WTC11 (cell line): ENCODE data around the gene TMEM25. TPM values are rescaled to one million over a fixed set of nuclear protein-coding genes. Genes with fewer than 3 reads are reported as not detected.

Experiments used
- ATAC-seq: fragments of 200-7000 bp; cut with Tn5 transposase; 2 replicates; pipeline ENCODE4 v1.10.0; 2021; ENCODE audit warnings: mild to moderate bottlenecking, moderate library complexity
- CTCF ChIA-PET: fragments of 300-600 bp; sonication (Branson Sonifier 250); formaldehyde crosslinking; loops from one replicate; lab custom pipeline; 2021; ENCODE audit warnings: antibody characterized with exemption; lab: Charles Lee
- POLR2A ChIA-PET: fragments of 350-600 bp; sonication (Branson Sonifier 250); formaldehyde crosslinking; loops from one replicate; lab custom pipeline; 2021; ENCODE audit warnings: antibody characterized with exemption; lab: Charles Lee
- DNase-seq: peaks from one replicate; pipeline ENCODE4 v3.0.0; 2021; ENCODE audit warnings: low spot score
- H3K27ac Mint-ChIP-seq: 2 replicates; pipeline ENCODE4 v1.8.0; 2021; ENCODE audit warnings: mixed read lengths
- H3K27me3 Mint-ChIP-seq: 2 replicates; pipeline ENCODE4 v1.8.0; 2021; ENCODE audit warnings: low read depth, mild to moderate bottlenecking, moderate library complexity, mixed read lengths
- H3K36me3 Mint-ChIP-seq: 2 replicates; pipeline ENCODE4 v1.8.0; 2021; ENCODE audit warnings: mixed read lengths
- H3K4me1 Mint-ChIP-seq: 2 replicates; pipeline ENCODE4 v1.8.0; 2022; ENCODE audit warnings: mixed read lengths
- H3K4me3 Mint-ChIP-seq: 2 replicates; pipeline ENCODE4 v1.8.0; 2021; ENCODE audit warnings: mild to moderate bottlenecking, moderate library complexity, mixed read lengths
- H3K9me3 Mint-ChIP-seq: 2 replicates; pipeline ENCODE4 v1.8.0; 2021; ENCODE audit warnings: mixed read lengths
- ARID4B ChIP-seq: sonication (generic); formaldehyde crosslinking; IDR thresholded peaks from 2 replicates; pipeline ENCODE4 v1.8.0; 2023; ENCODE audit warnings: missing genetic modification reagents, mild to moderate bottlenecking, borderline replicate concordance
- ATF6 ChIP-seq: sonication (generic); formaldehyde crosslinking; IDR thresholded peaks from 2 replicates; pipeline ENCODE4 v1.8.1; 2023; ENCODE audit warnings: mild to moderate bottlenecking, missing genetic modification reagents
- CREM ChIP-seq: sonication (generic); formaldehyde crosslinking; IDR thresholded peaks from 2 replicates; pipeline ENCODE4 v1.8.1; 2022; ENCODE audit warnings: mild to moderate bottlenecking, missing genetic modification reagents, moderate library complexity
- E2F4 ChIP-seq: sonication (generic); formaldehyde crosslinking; IDR thresholded peaks from 2 replicates; pipeline ENCODE4 v1.8.1; 2022; ENCODE audit warnings: low read depth, mild to moderate bottlenecking, moderate library complexity, missing genetic modification reagents, borderline replicate concordance
- EMX1 ChIP-seq: fragments of 250-450 bp; sonication (Bioruptor Pico); IDR thresholded peaks from 2 replicates; pipeline ENCODE4 v1.8.0; 2021; ENCODE audit warnings: mild to moderate bottlenecking
- ERG ChIP-seq: fragments of 250-450 bp; sonication (Bioruptor Pico); IDR thresholded peaks from 2 replicates; pipeline ENCODE4 v1.8.0; 2021; ENCODE audit warnings: mild to moderate bottlenecking
- GTF2I ChIP-seq: fragments of 250-450 bp; sonication (Bioruptor Pico); conservative IDR thresholded peaks from 2 replicates; pipeline ENCODE4 v1.4.0; 2021; ENCODE audit warnings: mild to moderate bottlenecking
- HMGXB4 ChIP-seq: sonication (generic); formaldehyde crosslinking; IDR thresholded peaks from 2 replicates; pipeline ENCODE4 v1.8.1; 2023; ENCODE audit warnings: mild to moderate bottlenecking, moderate library complexity, missing genetic modification reagents
- MAX ChIP-seq: sonication (generic); formaldehyde crosslinking; IDR thresholded peaks from 2 replicates; pipeline ENCODE4 v1.8.0; 2022; ENCODE audit warnings: mild to moderate bottlenecking, missing genetic modification reagents
- MLX ChIP-seq: sonication (generic); formaldehyde crosslinking; IDR thresholded peaks from 2 replicates; pipeline ENCODE4 v1.8.1; 2023; ENCODE audit warnings: mild to moderate bottlenecking, missing genetic modification reagents, moderate library complexity
- NFE2L1 ChIP-seq: sonication (generic); formaldehyde crosslinking; IDR thresholded peaks from 2 replicates; pipeline ENCODE4 v1.8.1; 2023; ENCODE audit warnings: missing genetic modification reagents
- NFYB ChIP-seq: sonication (generic); formaldehyde crosslinking; conservative IDR thresholded peaks from 2 replicates; pipeline ENCODE4 v1.8.0; 2022; ENCODE audit warnings: low read depth, missing genetic modification reagents
- NR3C1 ChIP-seq: sonication (generic); formaldehyde crosslinking; conservative IDR thresholded peaks from 2 replicates; pipeline ENCODE4 v1.8.1; 2023; ENCODE audit warnings: low read depth, mild to moderate bottlenecking, missing genetic modification reagents
- OVOL2 ChIP-seq: fragments of 250-450 bp; sonication (Bioruptor Pico); IDR thresholded peaks from 2 replicates; pipeline ENCODE4 v1.9.0; 2021; ENCODE audit warnings: mild to moderate bottlenecking, borderline replicate concordance
- SMAD3 ChIP-seq: sonication (generic); formaldehyde crosslinking; IDR thresholded peaks from 2 replicates; pipeline ENCODE4 v1.8.0; 2022; ENCODE audit warnings: missing genetic modification reagents, mild to moderate bottlenecking, borderline replicate concordance
- TCF7 ChIP-seq: sonication (generic); formaldehyde crosslinking; IDR thresholded peaks from 2 replicates; pipeline ENCODE4 v1.8.0; 2022; ENCODE audit warnings: mild to moderate bottlenecking, low read depth, missing genetic modification reagents, moderate library complexity
- ZNF138 ChIP-seq: sonication (generic); formaldehyde crosslinking; conservative IDR thresholded peaks from 2 replicates; pipeline ENCODE4 v1.8.1; 2022; ENCODE audit warnings: mild to moderate bottlenecking, moderate library complexity, missing genetic modification reagents
- ZNF219 ChIP-seq: sonication (generic); formaldehyde crosslinking; IDR thresholded peaks from 2 replicates; pipeline ENCODE4 v1.8.0; 2023; ENCODE audit warnings: missing genetic modification reagents, mild to moderate bottlenecking, borderline replicate concordance
- ZNF232 ChIP-seq: sonication (generic); formaldehyde crosslinking; IDR thresholded peaks from 2 replicates; pipeline ENCODE4 v1.8.0; 2022; ENCODE audit warnings: mild to moderate bottlenecking, missing genetic modification reagents
- ZNF263 ChIP-seq: sonication (generic); formaldehyde crosslinking; IDR thresholded peaks from 2 replicates; pipeline ENCODE4 v1.8.1; 2022; ENCODE audit warnings: low read depth, mild to moderate bottlenecking, moderate library complexity, missing genetic modification reagents
- ZNF512 ChIP-seq: sonication (generic); formaldehyde crosslinking; IDR thresholded peaks from 2 replicates; pipeline ENCODE4 v1.8.1; 2022; ENCODE audit warnings: missing genetic modification reagents, borderline replicate concordance
- total RNA-seq: library from RNA; stranded (reverse); gene quantifications from 3 replicates; pipeline ENCODE4 v1.2.3, GENCODE V29; 2021

TMEM25 gene
- total RNA-seq, 1 experiment from 2014 or later, result 19.7 TPM

GRCh38 chr11:118535261-118535660 is 4.3 kb downstream of the TMEM25 start:
- H3K27ac Mint-ChIP-seq, result no peak overlapping the region
- H3K9me3 Mint-ChIP-seq, result 0 out of 2 replicates have a peak, but pooled peaks cover 2% of the 10 kb centered on the region
- TF ChIP-seq ATF6 (no peak), HMGXB4 (CRISPR knock-in tag) (no peak), OVOL2 (no peak), SMAD3 (CRISPR knock-in tag) (no peak), ZNF219 (CRISPR knock-in tag) (no peak), E2F4 (no peak), MAX (CRISPR knock-in tag) (no peak), ZNF512 (CRISPR knock-in tag) (no peak), ZNF263 (no peak), NFYB (CRISPR knock-in tag) (no peak)

GRCh38 chr11:118536726-118537125 is 5.7 kb downstream of the TMEM25 start:
- Mint-ChIP-seq H3K4me1 (0 out of 2 replicates have a peak, but pooled peaks cover 2% of the 10 kb centered on the region), H3K4me3 (no peak overlapping the region), H3K9me3 (0 out of 2 replicates have a peak, but pooled peaks cover 6% of the 10 kb centered on the region), H3K27me3 (no peaks in the 10 kb centered on the region), H3K27ac (no peak overlapping the region; the same call in 1 of the 2 replicates), H3K36me3 (peaks cover 8% of the 10 kb centered on the region)
- CTCF ChIA-PET, result no interaction called here
- no peak for DNase-seq
- ATAC-seq, result no peak
- POLR2A ChIA-PET, result no interaction called here
- no peak for TF ChIP-seq TCF7 (CRISPR knock-in tag)
- no peak for TF ChIP-seq NFE2L1 (CRISPR knock-in tag)
- no peak for TF ChIP-seq ZNF138
- no peak for TF ChIP-seq NR3C1
- no peak for TF ChIP-seq EMX1 (CRISPR knock-in tag)
- no peak for TF ChIP-seq MLX (CRISPR knock-in tag)
- no peak for TF ChIP-seq ARID4B
- TF ChIP-seq ZNF219 (CRISPR knock-in tag), result no peak
- no peak for TF ChIP-seq NFYB (CRISPR knock-in tag)
- no peak for TF ChIP-seq ERG
- no peak for TF ChIP-seq GTF2I
- no peak for TF ChIP-seq ZNF232
- TF ChIP-seq CREM (CRISPR knock-in tag), result no peak

More at GRCh38 chr11:118535261-118535660, 4.3 kb downstream of the TMEM25 start:
- Mint-ChIP-seq H3K4me3 (no peak overlapping the region), H3K36me3 (peaks cover 2% of the 10 kb centered on the region), H3K27me3 (peaks cover under 1% of the 10 kb centered on the region; the same call in 1 of the 2 replicates), H3K4me1 (peaks cover 3% of the 10 kb centered on the region)
- DNase-seq (no peak), ATAC-seq (no peak)
- ChIA-PET CTCF (no interaction called here), POLR2A (no interaction called here)
